Stimulated activated CD4-positive, alpha-beta T cell treated with anti-CD3 and anti-CD28 coated beads, Interleukin-1b, Interleukin-23, amount 100 ng/mL, for 1 hour (primary cell): ENCODE measurements around the gene KRCC1.
"Not testable (repeated sequence)": the region's sequence is repeated elsewhere in the genome, so short reads cannot be mapped to it uniquely, and the experiment has no call there.

ENCODE experiments used
- DNase-seq, 2 donors: peaks; one replicate each; pipeline ENCODE4 v3.0.0-alpha.2; 2020; ENCODE audit warnings: low read depth in 2 of 2

KRCC1 gene

DNA sequence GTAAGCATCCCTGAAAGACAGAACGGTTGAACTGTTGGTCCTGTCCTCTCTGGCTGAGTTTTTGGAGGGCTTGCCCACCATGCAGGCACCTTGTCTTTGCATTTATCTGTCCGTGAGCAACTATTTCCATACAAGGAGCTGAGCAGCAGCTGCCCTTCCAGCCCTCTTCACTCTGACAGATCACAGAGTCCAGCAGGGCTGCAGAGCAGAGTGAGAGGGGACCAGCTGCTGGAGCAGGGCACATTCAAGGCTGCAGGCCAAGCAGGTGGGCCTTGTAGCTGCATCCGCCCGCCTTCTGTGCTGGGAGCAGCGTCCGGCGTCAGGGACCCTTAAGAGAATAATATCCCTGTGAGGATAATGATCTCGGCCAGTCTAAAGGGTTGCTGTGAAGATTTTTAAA is 21.5 kb upstream of the KRCC1 start:
- no peak for DNase-seq

GRCh38 chr2:88074854-88075292 is 19.3 kb upstream of the KRCC1 start:
- DNase-seq = no peak

- no peak for DNase-seq
These were observed 18.6 kb upstream of the KRCC1 start for GRCh38 chr2:88074150-88074549.

DNA sequence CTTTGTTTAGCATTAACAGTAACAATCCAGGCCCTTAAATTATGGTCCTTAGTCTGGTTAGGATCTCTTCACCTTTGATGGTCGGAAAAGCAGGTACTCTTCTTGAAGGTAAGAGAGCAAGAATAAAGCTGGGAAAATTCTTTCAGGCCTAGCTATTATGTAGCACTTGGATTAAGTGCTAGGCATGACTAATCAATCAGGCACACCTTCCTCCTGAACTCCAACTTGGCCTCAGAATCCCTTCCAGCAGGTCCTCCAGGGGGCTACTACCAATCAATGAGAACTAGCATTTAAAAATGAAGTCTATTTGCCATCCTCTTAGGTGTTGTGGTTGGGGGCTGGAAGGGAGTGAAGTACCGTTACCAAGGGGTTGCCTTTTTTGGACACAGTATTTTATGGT is 15.8 kb upstream of the KRCC1 start:
- no peak for DNase-seq

- DNase-seq = no peak
These were observed 14.5 kb upstream of the KRCC1 start for GRCh38 chr2:88070055-88070454.

- no peak for DNase-seq
These were observed 13.5 kb upstream of the KRCC1 start for GRCh38 chr2:88069117-88069516.

DNA sequence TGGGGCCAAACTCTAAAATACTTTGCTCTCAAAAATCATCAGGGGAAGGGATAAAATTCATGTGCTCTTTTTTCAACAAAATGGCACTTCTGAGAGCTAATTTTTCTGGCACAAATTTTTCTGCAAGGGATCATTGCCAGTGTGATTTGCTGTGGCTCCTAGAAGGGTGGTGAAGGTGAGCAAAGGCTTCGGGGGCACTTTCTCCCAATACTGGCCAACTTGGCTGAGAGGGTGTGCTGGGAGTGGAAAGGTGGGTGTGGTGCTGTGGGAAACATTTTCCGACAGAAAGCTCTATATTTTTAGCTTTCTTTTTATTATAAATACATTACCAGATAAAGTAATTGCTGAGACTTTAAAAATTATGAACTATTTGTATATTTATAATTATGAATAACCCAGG is 12.5 kb upstream of the KRCC1 start:
- DNase-seq = no peak

- DNase-seq = no peak
These were observed 12.0 kb upstream of the KRCC1 start, which contains the start of gene SMYD1 for GRCh38 chr2:88067598-88067997. TSS of gene SMYD1 (plus strand) at chr2:88067825. CDS start at chr2:88067865, 40 bp downstream.

DNA sequence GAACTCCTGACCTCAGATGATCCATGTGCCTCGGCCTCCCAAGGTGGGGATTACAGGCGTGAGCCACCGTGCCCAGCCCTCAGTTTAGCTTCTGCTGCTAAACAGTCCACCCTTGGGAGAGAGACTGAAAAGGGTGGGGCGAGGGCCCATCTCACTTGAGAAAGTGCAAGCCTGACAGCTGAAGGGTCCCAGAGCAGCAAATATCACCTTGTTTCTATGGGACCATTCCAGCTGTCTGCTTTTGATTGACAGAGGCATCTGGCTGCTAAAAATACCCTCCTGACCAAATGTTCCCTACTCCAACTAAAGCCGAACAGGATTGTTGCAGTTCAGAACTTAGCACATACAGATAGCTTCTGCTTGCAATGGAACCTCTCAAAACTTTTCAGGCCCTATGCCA is 11.6 kb upstream of the KRCC1 start:
- DNase-seq = no peak

GRCh38 chr2:88066543-88066942 is 11.0 kb upstream of the KRCC1 start:
- no peak for DNase-seq

- DNase-seq = no peak
These were observed 5.7 kb upstream of the KRCC1 start for GRCh38 chr2:88061295-88061694.

GRCh38 chr2:88060907-88061275 is 5.3 kb upstream of the KRCC1 start:
- DNase-seq = no peak

GRCh38 chr2:88059979-88060906 is 4.7 kb upstream of the KRCC1 start:
- DNase-seq = no peak

DNA sequence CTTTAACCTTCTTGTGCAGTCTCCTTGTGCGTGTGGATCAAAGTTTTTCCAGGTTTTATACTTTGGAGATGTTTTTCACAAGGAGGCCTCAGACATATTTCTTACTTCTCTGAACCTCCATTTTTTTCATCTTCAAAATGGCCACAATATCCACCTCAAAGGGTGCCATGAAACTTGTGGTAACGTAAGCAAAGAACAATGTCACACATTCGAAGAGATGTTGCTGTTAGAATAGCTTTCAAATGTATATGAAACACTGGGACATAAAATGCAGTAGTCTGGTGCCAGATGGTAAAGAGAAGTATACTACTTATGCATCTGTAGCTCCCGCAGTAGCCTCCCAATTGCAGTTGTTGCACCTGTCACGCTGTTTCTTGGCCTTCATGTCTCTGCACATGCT is 2.6 kb upstream of the KRCC1 start:
- DNase-seq = no peak

DNA sequence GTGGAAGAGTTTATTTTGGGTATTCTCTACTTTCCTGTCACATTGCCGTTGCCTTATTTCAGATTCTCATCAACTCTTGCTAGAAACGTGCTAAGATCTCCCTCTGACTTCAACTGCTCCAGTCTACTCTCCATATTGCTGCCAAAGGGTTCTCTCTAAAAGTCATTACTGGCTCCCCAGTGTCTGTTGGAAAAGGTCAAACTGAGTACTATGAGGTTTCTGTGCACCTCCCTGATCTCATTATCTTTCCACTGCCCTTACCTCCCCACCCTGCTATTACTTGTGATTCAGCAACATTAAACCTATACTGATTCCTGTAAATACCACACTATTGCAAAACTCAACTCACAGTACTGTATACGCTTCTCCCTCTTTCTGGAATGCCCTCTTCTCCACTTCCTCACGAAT is 1.9 kb upstream of the KRCC1 start:
- no peak for DNase-seq

- no peak for DNase-seq
These were observed 707 bp downstream of the KRCC1 start for GRCh38 chr2:88054782-88055370.

DNA sequence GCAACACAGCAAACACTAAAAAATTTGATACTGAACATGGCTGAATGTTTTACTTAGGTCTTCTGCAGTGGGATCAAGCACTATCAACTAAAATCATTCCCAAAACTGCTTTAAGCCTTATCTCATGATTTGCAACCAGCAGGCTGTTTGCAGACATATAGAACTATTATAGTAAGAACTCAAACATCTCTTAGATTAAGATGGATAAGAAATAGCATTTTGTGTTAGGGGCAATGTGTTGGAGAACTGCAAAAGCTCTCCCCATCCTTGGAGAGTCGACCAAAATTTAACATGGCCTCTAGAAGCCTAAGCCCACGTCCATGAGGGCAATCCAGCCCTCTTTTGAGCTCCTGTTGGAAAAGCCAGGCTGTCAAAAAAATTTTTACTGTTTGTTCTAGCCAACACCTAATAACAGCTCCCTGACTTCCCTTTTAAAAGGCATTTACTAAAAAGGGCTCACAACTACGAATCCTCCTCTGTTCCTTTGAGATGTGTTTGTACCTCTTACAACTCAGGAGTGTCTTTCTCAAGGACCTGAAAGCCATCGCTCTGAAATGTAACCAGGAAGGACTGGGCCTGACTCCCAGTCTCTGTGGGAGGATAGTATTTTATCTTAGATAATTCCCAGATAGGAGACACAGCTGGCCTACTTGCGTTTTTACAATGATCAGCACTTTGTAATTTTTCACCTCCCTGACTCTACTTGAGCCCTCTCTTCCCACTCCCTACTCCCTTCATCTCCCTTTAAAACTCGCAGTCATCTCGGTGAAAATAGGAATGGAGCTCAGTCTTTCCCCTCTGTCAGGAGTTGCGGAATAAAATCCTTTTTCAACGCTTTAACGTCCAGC is 1.4 kb downstream of the KRCC1 start:
- DNase-seq = no peak

GRCh38 chr2:88053296-88053695 is 2.3 kb downstream of the KRCC1 start:
- no peak for DNase-seq

GRCh38 chr2:88051792-88052191 is 3.8 kb downstream of the KRCC1 start:
- no peak for DNase-seq

GRCh38 chr2:88049622-88050021 is 6.0 kb downstream of the KRCC1 start:
- no peak for DNase-seq

DNA sequence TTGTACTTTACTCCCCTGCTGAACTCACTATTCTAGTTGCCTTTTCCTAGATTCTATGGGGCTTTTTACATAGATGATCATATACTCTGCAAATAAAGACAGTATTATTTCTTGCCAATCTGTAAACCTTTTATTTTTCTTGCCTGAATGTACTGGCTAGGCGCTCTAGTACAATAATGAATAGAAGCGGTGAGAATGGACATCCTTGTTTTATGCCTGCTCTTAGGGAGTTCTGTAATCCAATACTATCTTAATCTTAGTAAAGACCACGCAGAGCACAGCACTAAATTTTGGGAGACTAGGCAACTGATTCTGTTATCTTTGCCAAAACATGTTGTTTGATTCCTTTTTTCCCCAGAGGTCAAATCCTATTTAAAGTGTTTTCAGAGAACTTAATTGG is 7.0 kb downstream of the KRCC1 start:
- DNase-seq = no peak

- DNase-seq = not testable (repeated sequence)
These were observed 10.0 kb downstream of the KRCC1 start for GRCh38 chr2:88045561-88045960.
